Fibroblast of lung (primary cell): ENCODE results near the gene GLTPD2.

Experiments used
- CTCF ChIP-seq, 2 donors: IDR thresholded peaks in 1 of 2; conservative IDR thresholded peaks in 1 of 2; 1 replicate in 1 of 2; 2 replicates in 1 of 2; pipeline ENCODE4 v1.5.1; 2011 to 2012; ENCODE audit warnings: low read length in 2 of 2, control low read depth in 1 of 2, inconsistent platforms in 1 of 2, low read depth in 1 of 2, mild to moderate bottlenecking in 1 of 2
- EZH2 ChIP-seq: IDR thresholded peaks from 2 replicates; pipeline ENCODE4 v1.5.1; 2012; ENCODE audit warnings: low read length, control low read depth, mild to moderate bottlenecking; ENCODE audit errors: missing control alignments

- TF ChIP-seq CTCF (conservative IDR thresholded peaks at IDR 0.05 in 1 of 2, IDR thresholded peaks at IDR 0.05 in 1 of 2; ENCODE audit: low read depth in 1 of 2, low read length in 2 of 2), result no peak
- TF ChIP-seq EZH2, result no peak
Observed at GRCh38 chr17:4800462-4801196, 11.9 kb downstream of the GLTPD2 start.
